ENCODE measurements around the gene EXOC2.

GRCh38 chr6:622462-622861, 70.5 kb downstream of the EXOC2 start:
- TF ChIP-seq POLR2A (IDR thresholded peaks at IDR 0.05; ENCODE audit: low read depth, low read length): no peak
- no peak for TF ChIP-seq TAF1 (IDR thresholded peaks at IDR 0.05; ENCODE audit: low read depth, low read length)
- TF ChIP-seq POLR2AphosphoS5 (IDR thresholded peaks at IDR 0.05; ENCODE audit: low read depth, low read length): no peak
- TF ChIP-seq POU2F2 (IDR thresholded peaks at IDR 0.05; ENCODE audit: low read depth, low read length): no peak
- TF ChIP-seq SPI1 (IDR thresholded peaks at IDR 0.05; ENCODE audit: low read depth, low read length): no peak
